Measurements from ENCODE around the gene PCNX3.

The PCNX3 gene

DNA sequence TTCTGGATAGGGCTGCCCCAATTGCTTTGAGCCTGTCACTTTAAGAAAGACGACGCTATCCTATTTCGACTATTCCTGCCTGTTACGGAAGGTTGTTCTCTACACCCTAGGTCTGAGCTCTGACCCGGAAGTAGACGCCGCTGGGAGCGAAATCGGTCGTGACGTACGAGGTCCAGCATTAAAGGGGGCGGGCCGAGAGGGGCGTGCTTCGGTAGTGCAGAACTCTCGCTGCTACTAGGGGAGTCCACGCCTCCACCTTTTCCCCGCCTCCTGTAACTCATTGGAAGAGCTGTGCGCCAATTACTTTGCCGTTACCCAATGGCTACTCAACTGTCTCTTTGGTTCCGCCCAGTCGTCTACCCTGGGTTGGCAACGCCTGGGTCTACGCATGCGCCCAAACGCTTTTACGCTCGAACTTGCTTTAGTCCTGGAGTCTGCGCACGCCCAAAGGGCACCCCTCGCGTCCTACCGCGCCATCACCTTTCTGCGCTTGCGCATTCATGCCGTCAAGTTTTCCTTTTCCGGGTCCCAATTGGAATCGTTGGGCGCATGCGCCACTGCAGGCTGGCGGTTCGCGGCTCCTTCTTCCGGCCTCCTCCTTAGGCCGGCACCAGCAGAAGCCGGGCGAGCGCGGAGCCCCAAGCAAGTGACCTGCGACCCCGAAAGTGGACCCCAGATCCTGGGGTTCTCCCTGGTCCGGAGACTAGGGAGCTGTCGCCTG lies at the start of gene PCNX3:
Gene PCNX3, plus strand, starts transcription at position 548 of the 721 bp plus-strand sequence. CDS start 536 bp downstream, outside the sequence.
- peak; percentile 100 for DNase-seq (ENCODE audit: low spot score)

- no peak for DNase-seq (ENCODE audit: low spot score)
These were observed 46.2 kb upstream of the PCNX3 start for GRCh38 chr11:65569164-65569972.

DNA sequence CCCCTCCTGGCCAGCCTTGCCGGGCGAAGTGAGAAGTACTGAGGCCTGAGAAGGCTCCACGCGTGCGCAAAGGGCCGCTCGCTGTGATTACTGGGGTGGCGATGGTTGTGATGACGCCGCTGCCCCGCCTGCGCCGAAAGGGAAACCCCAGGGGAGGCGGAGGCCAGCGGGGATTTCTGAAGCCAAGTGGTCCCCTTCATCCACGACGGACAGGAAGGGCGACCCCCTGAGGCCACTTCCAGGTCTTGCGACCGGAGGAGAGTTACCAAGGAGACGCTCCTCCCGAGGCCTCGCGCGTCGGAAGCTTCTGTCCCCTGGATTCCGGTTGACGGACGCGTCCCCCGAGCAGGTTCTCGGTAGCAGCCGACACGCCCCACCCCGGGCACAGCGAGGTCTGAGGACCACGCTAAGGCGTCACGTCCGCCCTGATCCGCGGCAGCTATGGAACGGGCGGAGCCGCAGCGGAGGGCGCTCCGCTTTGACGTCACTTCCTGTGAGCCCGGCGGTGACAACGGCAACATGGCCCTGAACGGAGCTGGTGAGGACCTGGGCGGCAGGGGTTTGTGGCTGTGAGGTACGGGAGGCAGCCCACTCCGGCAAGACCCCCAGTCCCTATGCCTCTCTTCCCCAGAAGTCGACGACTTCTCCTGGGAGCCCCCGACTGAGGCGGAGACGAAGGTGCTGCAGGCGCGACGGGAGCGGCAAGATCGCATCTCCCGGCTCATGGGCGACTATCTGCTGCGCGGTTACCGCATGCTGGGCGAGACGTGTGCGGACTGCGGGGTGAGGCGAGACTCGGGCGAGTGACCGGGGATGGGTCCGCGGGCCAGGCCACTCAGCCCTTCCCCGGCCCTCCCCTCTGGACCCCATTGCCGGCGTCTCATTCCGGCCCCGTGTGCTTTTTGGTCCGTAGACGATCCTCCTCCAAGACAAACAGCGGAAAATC lies 45.3 kb upstream of the PCNX3 start, which contains the start of gene ZNRD2:
Gene ZNRD2, plus strand, starts transcription at position 505 of the 946 bp plus-strand sequence. Its CDS starts 15 bp downstream, at position 520.
- peak; percentile 98 for DNase-seq (ENCODE audit: low spot score)

- DNase-seq (ENCODE audit: low spot score): no peak
These were observed 44.2 kb upstream of the PCNX3 start for GRCh38 chr11:65571420-65571819.

DNA sequence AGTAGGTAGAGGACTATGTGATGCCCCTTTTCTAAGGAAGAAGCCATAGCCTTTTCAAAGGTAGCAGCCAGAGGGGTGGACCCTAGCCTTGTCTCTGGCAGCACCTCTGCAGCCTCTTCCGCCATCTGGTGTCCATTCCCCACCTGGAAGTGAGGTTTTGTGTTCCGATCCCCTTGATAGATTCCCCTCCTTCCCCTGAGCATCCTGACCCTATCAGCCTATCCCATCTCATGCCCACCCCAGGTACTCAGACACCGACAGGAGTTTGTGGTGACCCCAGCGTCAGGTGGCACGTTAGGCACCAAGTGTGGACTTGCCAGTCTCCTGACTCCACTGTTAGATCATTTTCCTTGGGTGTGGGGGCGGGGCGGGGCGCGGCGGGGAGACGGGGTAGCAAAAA lies 43.6 kb upstream of the PCNX3 start:
- DNase-seq (ENCODE audit: low spot score): peak; percentile 77

DNA sequence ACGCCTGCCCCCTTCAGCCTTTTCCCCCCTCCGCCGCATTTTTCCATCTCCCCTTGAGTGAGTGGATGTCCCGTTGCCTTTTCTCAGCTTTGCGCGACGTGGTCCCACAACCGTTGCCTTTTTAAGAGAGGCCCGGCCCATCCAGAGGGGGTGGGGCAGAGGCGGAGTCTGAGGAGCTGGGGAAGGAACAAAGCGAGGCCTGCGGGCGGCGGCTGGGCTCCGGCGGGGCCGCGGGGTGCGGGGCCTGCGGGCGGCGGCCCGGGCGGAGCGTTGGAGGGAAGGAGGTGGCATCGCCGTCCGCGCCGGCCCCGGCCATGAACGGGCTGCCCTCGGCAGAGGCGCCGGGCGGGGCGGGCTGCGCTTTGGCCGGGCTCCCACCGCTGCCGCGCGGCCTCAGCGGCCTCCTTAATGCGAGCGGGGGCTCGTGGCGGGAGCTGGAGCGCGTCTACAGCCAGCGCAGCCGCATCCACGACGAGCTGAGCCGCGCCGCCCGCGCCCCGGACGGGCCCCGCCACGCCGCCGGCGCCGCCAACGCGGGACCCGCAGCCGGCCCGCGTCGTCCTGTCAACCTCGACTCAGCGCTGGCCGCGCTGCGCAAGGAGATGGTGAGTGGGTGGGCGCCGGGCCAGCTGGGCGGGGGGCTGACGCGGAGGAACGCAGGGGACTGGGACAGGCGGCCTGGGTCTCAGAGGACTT lies 43.1 kb upstream of the PCNX3 start, which contains the start of gene FAM89B:
Gene FAM89B, plus strand, starts transcription at position 183 of the 696 bp plus-strand sequence. Its CDS starts 132 bp downstream, at position 315.
- DNase-seq (ENCODE audit: low spot score): peak; percentile 92

DNA sequence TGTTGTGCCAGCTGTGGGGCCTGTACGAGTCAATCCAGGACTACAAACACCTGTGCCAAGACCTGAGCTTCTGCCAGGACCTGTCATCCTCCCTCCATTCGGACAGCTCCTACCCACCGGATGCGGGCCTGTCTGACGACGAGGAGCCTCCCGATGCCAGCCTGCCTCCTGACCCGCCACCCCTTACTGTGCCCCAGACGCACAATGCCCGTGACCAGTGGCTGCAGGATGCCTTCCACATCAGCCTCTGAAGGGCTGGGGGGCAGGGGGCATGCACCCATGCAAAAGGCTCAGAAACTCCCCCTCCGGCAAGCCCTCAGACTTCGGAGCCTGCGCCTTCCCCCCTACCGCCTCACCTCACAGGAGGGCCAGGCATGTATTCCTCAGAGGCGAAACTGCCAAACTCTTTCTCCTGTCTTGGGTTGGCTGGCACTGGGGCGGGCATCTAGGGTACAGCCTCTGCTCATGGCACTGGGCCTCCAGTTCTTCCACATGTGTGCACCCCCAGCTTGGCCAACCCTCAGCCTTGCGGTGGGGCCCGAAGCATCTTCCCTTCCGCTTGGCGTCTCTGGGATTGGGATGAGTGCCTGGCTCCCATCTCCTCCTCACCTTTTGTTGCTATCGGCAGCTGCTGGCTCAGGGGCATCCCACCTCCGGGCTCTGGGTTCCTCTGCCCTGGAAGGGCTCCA lies 42.0 kb upstream of the PCNX3 start:
- no peak for DNase-seq (ENCODE audit: low spot score)

GRCh38 chr11:65574109-65574810 lies 41.3 kb upstream of the PCNX3 start:
- peak; percentile 77 for DNase-seq (ENCODE audit: low spot score)

GRCh38 chr11:65574811-65575567 lies 40.6 kb upstream of the PCNX3 start:
- peak; percentile 87 for DNase-seq (ENCODE audit: low spot score)

- DNase-seq (ENCODE audit: low spot score): no peak
These were observed 39.9 kb upstream of the PCNX3 start, which contains the start of gene EHBP1L1 for GRCh38 chr11:65575568-65576231. EHBP1L1 (plus strand) TSS chr11:65576053; CDS start chr11:65576303, 250 bp downstream.

GRCh38 chr11:65576232-65576866 lies 39.2 kb upstream of the PCNX3 start:
- no peak for DNase-seq (ENCODE audit: low spot score)

DNA sequence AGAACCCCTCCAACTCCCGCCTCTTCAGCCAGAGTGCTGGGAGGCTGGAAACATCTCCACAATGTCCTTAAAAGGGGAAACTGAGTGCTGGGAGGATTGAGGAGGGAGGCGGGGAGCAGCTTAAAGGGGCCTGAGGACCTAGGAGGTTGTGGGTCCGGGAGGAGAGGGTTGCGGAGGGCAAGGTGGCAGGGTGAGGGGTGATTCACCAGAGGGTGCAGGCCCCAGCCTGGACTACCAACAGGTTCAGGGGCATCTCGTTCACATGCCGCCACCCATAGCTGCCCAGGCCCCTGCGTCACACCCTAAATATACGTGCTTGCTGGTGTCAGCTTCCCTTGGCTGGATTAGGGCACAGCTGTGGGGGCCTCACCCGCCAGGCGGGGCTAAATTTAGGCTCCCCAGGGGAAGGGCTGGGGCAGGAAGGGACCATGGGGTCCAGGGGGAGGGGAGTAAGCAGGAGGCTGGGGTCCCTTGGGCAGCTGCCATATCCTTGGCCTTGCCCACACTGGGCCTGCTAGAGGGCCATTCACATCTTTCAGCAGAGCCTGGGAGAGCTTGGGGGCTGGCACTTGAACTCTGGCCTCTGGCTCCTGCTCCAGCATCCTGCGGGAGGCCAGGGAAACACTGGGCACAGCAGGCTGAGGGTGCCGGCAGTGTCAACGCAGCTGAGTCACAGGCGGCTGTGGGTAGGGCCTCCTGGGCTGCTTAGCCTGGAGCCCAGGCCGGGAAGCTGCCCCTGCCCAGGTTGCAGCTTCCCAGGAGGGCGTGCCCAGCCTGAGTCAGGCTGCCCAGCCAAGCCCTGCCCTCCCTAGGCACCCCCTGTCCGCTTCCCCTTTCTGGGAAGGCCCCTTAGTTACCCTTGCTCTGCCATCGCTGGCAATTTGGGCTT lies 38.5 kb upstream of the PCNX3 start:
- no peak for DNase-seq (ENCODE audit: low spot score)

DNA sequence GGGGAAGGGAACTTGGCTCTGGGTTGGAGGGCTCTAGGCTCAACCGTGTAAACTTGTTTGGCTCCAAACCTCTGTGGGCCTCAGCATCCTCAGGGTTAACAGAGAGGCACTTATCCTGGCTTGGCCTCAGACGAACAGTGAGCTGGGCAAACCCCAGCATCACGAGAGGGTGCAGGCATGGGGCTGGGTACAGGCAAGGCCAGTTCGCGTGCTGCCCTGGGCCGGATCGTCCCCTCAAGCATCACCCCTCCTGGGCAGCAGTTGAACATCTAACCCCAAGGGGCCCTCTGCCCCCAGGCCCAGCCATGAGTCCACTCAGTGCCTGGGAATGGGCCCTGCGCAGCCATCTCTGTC lies 37.8 kb upstream of the PCNX3 start:
- no peak for DNase-seq (ENCODE audit: low spot score)

DNA sequence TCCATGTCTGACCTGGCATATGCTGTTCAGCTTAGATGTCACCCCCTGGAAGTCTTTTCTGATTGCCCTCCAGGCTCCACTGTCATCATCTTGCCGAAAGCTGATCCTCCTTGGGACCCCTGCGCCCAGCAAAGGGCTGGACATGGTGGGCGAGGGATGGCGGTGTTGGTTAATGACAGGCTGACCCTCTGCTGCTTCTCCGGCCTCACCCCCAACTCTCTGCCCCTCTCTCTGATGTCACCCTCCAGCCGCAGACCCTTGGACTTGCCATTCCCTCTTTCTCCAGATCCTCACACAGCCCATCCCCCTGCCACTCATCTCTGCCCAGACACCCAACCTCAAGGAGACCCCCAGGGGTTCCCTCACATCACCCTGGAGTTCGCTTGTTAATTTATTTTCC lies 37.4 kb upstream of the PCNX3 start:
- DNase-seq (ENCODE audit: low spot score): no peak

DNA sequence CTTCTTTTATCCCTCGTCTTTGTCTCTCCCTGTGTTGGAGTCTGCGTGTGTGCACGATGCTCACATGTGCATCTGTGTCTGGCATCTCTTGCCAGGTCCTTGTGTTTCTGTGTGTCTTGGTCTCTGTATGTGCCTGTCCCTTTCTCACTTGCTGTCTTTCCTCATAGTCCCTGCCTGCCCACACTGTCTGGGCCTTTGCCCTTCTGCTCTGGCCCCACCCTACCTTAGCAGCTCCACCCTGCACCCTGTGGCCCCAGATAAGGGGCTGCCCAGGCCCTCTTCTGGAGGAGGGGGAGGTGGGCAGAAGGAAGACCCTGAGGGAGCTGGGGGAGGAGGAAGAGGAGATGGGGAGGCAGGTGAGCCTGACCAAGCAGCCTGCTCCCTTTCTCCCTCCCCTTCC lies 36.9 kb upstream of the PCNX3 start:
- DNase-seq (ENCODE audit: low spot score): no peak

GRCh38 chr11:65579291-65579690 lies 36.3 kb upstream of the PCNX3 start:
- DNase-seq (ENCODE audit: low spot score): no peak

- no peak for DNase-seq (ENCODE audit: low spot score)
These were observed 35.4 kb upstream of the PCNX3 start for GRCh38 chr11:65580031-65580692.

All from cerebellar cortex (tissue), 1 donor.